ENCODE results near the gene IER5. TPM values are rescaled to one million over a fixed set of nuclear protein-coding genes. Genes with fewer than 3 reads are reported as not detected.

IER5 gene
- total and polyA plus RNA-seq, 2 of the 13 experiments (the other 11 are each of a cell fraction or from before 2014, with no cell fraction given) = 2.5 to 3.5 TPM

GRCh38 chr1:181092883-181093458, 4.5 kb downstream of the IER5 start (continued):
- TF ChIP-seq ASH2L (IDR thresholded peaks at IDR 0.05; ENCODE audit: insufficient read length, low read depth, low read length) = peak; percentile 63
- TF ChIP-seq, protein P1, sequence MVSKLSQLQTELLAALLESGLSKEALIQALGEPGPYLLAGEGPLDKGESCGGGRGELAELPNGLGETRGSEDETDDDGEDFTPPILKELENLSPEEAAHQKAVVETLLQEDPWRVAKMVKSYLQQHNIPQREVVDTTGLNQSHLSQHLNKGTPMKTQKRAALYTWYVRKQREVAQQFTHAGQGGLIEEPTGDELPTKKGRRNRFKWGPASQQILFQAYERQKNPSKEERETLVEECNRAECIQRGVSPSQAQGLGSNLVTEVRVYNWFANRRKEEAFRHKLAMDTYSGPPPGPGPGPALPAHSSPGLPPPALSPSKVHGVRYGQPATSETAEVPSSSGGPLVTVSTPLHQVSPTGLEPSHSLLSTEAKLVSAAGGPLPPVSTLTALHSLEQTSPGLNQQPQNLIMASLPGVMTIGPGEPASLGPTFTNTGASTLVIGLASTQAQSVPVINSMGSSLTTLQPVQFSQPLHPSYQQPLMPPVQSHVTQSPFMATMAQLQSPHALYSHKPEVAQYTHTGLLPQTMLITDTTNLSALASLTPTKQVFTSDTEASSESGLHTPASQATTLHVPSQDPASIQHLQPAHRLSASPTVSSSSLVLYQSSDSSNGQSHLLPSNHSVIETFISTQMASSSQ (IDR thresholded peaks at IDR 0.05; ENCODE audit: low read depth) = no peak
- TF ChIP-seq, protein P1 (CRISPR knock-in tag; IDR thresholded peaks at IDR 0.05; ENCODE audit: borderline replicate concordance) = no peak
- TF ChIP-seq ZNF451 (CRISPR knock-in tag; IDR thresholded peaks at IDR 0.05) = no peak
- TF ChIP-seq NFKB2 (CRISPR knock-in tag; IDR thresholded peaks at IDR 0.05; ENCODE audit: borderline replicate concordance) = no peak
- peak; percentile 56; the same call in 1 of the 2 replicates for TF ChIP-seq MIXL1 (CRISPR knock-in tag; IDR thresholded peaks at IDR 0.05)
- no peak for TF ChIP-seq NCOA1 (CRISPR knock-in tag; IDR thresholded peaks at IDR 0.05)
- TF ChIP-seq ZNF17 (CRISPR knock-in tag; IDR thresholded peaks at IDR 0.05) = no peak
- TF ChIP-seq CREB3 (CRISPR knock-in tag; IDR thresholded peaks at IDR 0.05) = no peak
- TF ChIP-seq WIZ (CRISPR knock-in tag; IDR thresholded peaks at IDR 0.05) = no peak
- no peak for TF ChIP-seq SMAD3 (CRISPR knock-in tag; IDR thresholded peaks at IDR 0.05)
- no peak for TF ChIP-seq BORCS8-MEF2B (CRISPR knock-in tag; IDR thresholded peaks at IDR 0.05)
- TF ChIP-seq MAF1 (CRISPR knock-in tag; IDR thresholded peaks at IDR 0.05; ENCODE audit: borderline replicate concordance) = no peak
- peak; percentile 74; the same call in 1 of the 2 replicates for TF ChIP-seq HMG20A (CRISPR knock-in tag; IDR thresholded peaks at IDR 0.05; ENCODE audit: borderline replicate concordance)
- no peak for TF ChIP-seq CEBPG (CRISPR knock-in tag; IDR thresholded peaks at IDR 0.05)
- no peak for TF ChIP-seq RBAK (CRISPR knock-in tag; IDR thresholded peaks at IDR 0.05)
- no peak for TF ChIP-seq ZNF75D (CRISPR knock-in tag; IDR thresholded peaks at IDR 0.05; ENCODE audit: borderline replicate concordance)
- no peak for TF ChIP-seq MIER2 (CRISPR knock-in tag; IDR thresholded peaks at IDR 0.05)
- no peak; the same call in 1 of the 2 replicates for TF ChIP-seq NR2F6 (IDR thresholded peaks at IDR 0.05)
- no peak for TF ChIP-seq NR2F6 (CRISPR knock-in tag; IDR thresholded peaks at IDR 0.05)
- TF ChIP-seq POLR2G (IDR thresholded peaks at IDR 0.05; ENCODE audit: low read depth, low read length) = no peak
- TF ChIP-seq TFAP4 (IDR thresholded peaks at IDR 0.05; ENCODE audit: borderline replicate concordance, low read depth) = no peak
- TF ChIP-seq ZNF598 (CRISPR knock-in tag; IDR thresholded peaks at IDR 0.05; ENCODE audit: borderline replicate concordance) = no peak
- TF ChIP-seq ZNF782 (CRISPR knock-in tag; IDR thresholded peaks at IDR 0.05; ENCODE audit: borderline replicate concordance) = no peak
